Gastrocnemius medialis (tissue), 4 donors: Measurements from ENCODE around the gene DPM2. TPM values are rescaled to one million over a fixed set of nuclear protein-coding genes. Genes with fewer than 3 reads are reported as not detected.

Source experiments
- ATAC-seq, 2 donors: fragments of 150-250 bp; one replicate each; pipeline ENCODE4 v1.9.1; 2016
- DNase-seq, 2 donors: peaks; one replicate each; pipeline ENCODE4 v3.0.0-alpha.2; 2019
- H3K27ac ChIP-seq, 4 donors: fragments of 200-600 bp; sonication (generic); 1 replicate in 1 of 4; 2 replicates in 3 of 4; pipeline ENCODE4 v1.5.1; 2016 to 2018; ENCODE audit warnings: mild to moderate bottlenecking in 2 of 4, moderate library complexity in 1 of 4
- H3K27me3 ChIP-seq, 3 donors: fragments of 200-600 bp; sonication (generic) in 2 of 3; 1 replicate in 1 of 3; 2 replicates in 2 of 3; pipeline versions ENCODE4 v1.5.1 to v1.6.0; 2016 to 2019; ENCODE audit warnings: mild to moderate bottlenecking in 1 of 3, moderate library complexity in 1 of 3
- H3K36me3 ChIP-seq, 2 donors: fragments of 200-600 bp; sonication (generic) in 1 of 2; one replicate each; pipeline ENCODE4 v1.5.1; 2017 to 2018
- H3K4me1 ChIP-seq, 2 donors: fragments of 200-600 bp; sonication (generic) in 1 of 2; one replicate each; pipeline ENCODE4 v1.5.1; 2016 to 2017; ENCODE audit warnings: mild to moderate bottlenecking in 2 of 2
- H3K4me3 ChIP-seq, 4 donors: fragments of 200-600 bp; sonication (generic) in 3 of 4; 1 replicate in 1 of 4; 2 replicates in 3 of 4; pipeline ENCODE4 v1.5.1; 2016 to 2019; ENCODE audit warnings: mild to moderate bottlenecking in 2 of 4
- H3K9me3 ChIP-seq, 3 donors: fragments of 200-600 bp; sonication (generic) in 2 of 3; 1 replicate in 1 of 3; 2 replicates in 2 of 3; pipeline ENCODE4 v1.5.1; 2016 to 2019
- POLR2A ChIP-seq, 2 donors: fragments of 450-650 bp; IDR thresholded peaks; one replicate each; pipeline ENCODE4 v1.6.1; 2017; ENCODE audit warnings: antibody characterized with exemption in 2 of 2, mild to moderate bottlenecking in 2 of 2, moderate library complexity in 2 of 2
- in situ Hi-C, 4 donors: fragments of 200-750 bp; cut with MboI; loops; one replicate each; pipeline versions ENCODE4 v1.15.0 to v1.8.0; 2017; ENCODE audit warnings: low sequenced_read_pairs in 4 of 4
- intact Hi-C: fragments of 100-400 bp; cut with DNase I; formaldehyde crosslinking; loops from one replicate; pipeline ENCODE4 v1.15.1; 2023; ENCODE audit warnings: low total_unique reads
- total RNA-seq, 4 donors: library from RNA; depleted of rRNA; stranded (reverse); fragments of >200 nt; gene quantifications; one replicate each; pipeline versions ENCODE4 v1.1.0 to v1.2.3, GENCODE V29; 2016
- TF ChIP-seq, protein P1 (sequence below), 5 experiments: fragments of 450-650 bp in 3 of 5; fragments of 200-600 bp in 2 of 5; sonication (generic) in 2 of 5; IDR thresholded peaks in 4 of 5; conservative IDR thresholded peaks in 1 of 5; 1 replicate in 4 of 5; 2 replicates in 1 of 5; pipeline ENCODE4 v1.5.1; 2016 to 2019; ENCODE audit warnings: antibody characterized with exemption in 5 of 5, mild to moderate bottlenecking in 3 of 5, moderate library complexity in 3 of 5

Gene DPM2
- total RNA-seq, 4 donors from 2014 or later = 4.7 to 10.4 (median 5.9) TPM

DNA sequence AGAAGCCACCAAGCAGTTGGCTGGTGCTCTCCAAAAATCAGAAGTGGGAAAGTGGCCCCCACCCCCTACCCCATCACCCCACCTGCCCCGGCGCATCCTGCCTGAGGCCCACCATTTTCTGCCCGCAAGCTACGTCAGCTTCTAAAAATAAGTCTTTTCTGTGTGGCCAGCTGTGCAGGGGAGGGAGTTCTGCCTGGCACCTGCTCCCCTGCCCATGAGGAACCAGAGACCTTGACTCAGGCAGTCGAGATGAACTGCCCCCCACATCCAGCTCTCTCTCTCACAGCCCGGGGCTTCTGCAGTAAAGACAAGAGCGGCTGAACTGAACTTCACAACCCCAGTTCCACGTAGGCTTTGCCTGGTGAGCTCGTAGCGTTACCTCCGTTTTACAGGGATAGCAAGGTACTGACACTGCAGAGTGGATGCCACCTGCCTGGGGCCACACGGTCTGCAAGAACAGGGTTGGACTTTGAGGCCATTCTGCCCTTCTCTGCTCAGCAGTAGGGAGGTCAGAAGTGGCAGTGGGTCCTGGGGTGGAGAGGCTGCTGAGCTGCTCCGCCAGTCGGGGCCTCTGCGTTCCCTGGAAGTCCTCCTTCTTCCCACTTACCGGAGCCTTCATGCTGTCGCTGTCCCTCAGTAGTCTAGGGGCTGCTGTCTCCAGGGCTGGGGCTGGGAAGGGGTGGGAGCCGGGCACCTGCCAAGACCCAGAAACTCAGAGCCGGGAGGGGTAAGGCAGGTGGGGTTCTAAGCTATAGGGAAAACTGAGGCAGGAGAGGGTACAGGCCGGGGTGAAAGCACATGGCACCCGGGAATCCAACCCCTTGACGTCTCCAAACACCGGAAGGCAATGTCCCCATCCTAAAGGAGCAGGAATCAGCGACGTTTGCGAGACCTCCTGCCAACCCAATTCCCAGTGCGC, 21.6 kb downstream of the DPM2 start:
- DNase-seq (peak in 1 of 2 donors; percentile 54), ATAC-seq (peak; percentile 16)
- Histone ChIP-seq H3K4me1 (peaks cover 20 to 23% of the 10 kb centered on the region in 2 donors), H3K27me3 (no peaks in the 10 kb centered on the region), H3K36me3 (peaks cover 0 to 19% of the 10 kb centered on the region in 2 donors), H3K27ac (peak overlapping the region; percentile 67 to 79 (median 73)), H3K4me3 (peak overlapping the region; percentile 58 to 75 (median 70)), H3K9me3 (no peaks in the 10 kb centered on the region)
- intact Hi-C loops = loop anchor here (2.0 to 10.0 kb wide), 3 partner anchors 39 to 691 kb away; partner anchors contain the start of genes AK1 and CDK9
- in situ Hi-C loops = loop anchor here in 1 of 4 donors (25.0 kb wide), 1 partner anchor 679 kb away; no protein-coding TSS in a partner anchor
- TF ChIP-seq, protein P1, sequence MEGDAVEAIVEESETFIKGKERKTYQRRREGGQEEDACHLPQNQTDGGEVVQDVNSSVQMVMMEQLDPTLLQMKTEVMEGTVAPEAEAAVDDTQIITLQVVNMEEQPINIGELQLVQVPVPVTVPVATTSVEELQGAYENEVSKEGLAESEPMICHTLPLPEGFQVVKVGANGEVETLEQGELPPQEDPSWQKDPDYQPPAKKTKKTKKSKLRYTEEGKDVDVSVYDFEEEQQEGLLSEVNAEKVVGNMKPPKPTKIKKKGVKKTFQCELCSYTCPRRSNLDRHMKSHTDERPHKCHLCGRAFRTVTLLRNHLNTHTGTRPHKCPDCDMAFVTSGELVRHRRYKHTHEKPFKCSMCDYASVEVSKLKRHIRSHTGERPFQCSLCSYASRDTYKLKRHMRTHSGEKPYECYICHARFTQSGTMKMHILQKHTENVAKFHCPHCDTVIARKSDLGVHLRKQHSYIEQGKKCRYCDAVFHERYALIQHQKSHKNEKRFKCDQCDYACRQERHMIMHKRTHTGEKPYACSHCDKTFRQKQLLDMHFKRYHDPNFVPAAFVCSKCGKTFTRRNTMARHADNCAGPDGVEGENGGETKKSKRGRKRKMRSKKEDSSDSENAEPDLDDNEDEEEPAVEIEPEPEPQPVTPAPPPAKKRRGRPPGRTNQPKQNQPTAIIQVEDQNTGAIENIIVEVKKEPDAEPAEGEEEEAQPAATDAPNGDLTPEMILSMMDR (IDR thresholded peaks at IDR 0.05 in 4 of 5, conservative IDR thresholded peaks at IDR 0.05 in 1 of 5) = no peak
- TF ChIP-seq POLR2A (IDR thresholded peaks at IDR 0.05) = peak in 1 of 2 donors; percentile 22

DNA sequence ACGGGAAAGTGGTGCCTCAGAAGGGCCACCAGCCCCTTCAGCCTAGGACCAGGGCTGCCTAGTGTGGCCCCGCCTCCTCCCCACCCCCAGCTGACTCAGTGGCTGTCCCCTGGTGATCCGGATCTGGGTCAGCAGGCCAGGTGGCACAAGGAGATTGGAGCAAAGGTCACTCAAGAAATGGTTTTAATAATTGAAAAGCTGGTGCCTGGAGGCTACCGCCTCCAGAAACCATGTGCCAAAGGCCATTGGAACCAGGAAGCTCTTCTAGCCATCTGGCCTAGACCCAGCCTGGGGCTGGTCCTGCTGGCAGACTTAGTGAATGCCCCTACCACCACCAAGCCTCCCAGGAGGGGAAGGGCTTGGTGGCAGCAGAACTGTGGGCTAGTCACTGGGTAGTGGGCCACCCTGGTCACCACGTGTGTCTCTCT, 22.3 kb downstream of the DPM2 start:
- H3K27me3 ChIP-seq = no peaks in the 10 kb centered on the region
- H3K4me1 ChIP-seq = peaks cover 23% of the 10 kb centered on the region in 2 donors
- H3K27ac ChIP-seq = peak overlapping the region in 3 of 4 donors; percentile 67 to 79 (median 70)
- no peak for TF ChIP-seq POLR2A (IDR thresholded peaks at IDR 0.05)
- TF ChIP-seq, protein P1 (IDR thresholded peaks at IDR 0.05 in 4 of 5, conservative IDR thresholded peaks at IDR 0.05 in 1 of 5) = no peak
- in situ Hi-C loops (loop anchor here in 1 of 4 donors (25.0 kb wide), 1 partner anchor 678 kb away; no protein-coding TSS in a partner anchor), intact Hi-C loops (loop anchor here (5.0 to 10.0 kb wide), 2 partner anchors 128 to 691 kb away; partner anchors contain the start of gene CDK9)
- DNase-seq (no peak), ATAC-seq (no peak)
- H3K9me3 ChIP-seq = no peaks in the 10 kb centered on the region
- no peak overlapping the region for H3K4me3 ChIP-seq
- H3K36me3 ChIP-seq = peaks cover 0 to 19% of the 10 kb centered on the region in 2 donors

DNA sequence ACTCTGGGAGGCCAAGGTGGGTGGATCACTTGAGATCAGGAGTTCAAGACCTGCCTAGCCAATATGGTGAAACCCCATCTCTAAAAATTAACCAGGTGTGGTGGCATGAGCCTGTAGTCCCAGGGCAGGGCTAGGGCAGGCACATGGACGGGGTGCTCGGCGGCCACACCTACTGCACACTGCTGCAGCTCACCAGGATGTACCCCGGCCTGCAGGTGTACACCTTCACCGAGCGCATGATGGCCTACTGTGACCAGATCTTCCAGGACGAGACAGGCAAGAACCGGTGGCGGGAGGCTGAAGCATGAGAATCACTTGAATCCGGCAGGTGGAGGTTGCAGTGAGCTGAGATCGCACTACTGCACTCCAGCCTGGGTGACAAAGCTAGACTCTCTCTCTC, 24.0 kb downstream of the DPM2 start:
- no peak for ATAC-seq
- Histone ChIP-seq H3K4me1 (peaks cover 23% of the 10 kb centered on the region in 2 donors), H3K9me3 (no peaks in the 10 kb centered on the region), H3K4me3 (no peak overlapping the region), H3K27ac (no peak overlapping the region), H3K27me3 (no peaks in the 10 kb centered on the region), H3K36me3 (peaks cover 0 to 27% of the 10 kb centered on the region in 2 donors)
- in situ Hi-C loops = loop anchor here in 1 of 4 donors (25.0 kb wide), 1 partner anchor 676 kb away; no protein-coding TSS in a partner anchor
- no peak for DNase-seq
- intact Hi-C loops = loop anchor here (10.0 kb wide), 1 partner anchor 689 kb away; no protein-coding TSS in a partner anchor
- TF ChIP-seq, protein P1 (IDR thresholded peaks at IDR 0.05 in 4 of 5, conservative IDR thresholded peaks at IDR 0.05 in 1 of 5) = no peak
- TF ChIP-seq POLR2A (IDR thresholded peaks at IDR 0.05) = no peak

DNA sequence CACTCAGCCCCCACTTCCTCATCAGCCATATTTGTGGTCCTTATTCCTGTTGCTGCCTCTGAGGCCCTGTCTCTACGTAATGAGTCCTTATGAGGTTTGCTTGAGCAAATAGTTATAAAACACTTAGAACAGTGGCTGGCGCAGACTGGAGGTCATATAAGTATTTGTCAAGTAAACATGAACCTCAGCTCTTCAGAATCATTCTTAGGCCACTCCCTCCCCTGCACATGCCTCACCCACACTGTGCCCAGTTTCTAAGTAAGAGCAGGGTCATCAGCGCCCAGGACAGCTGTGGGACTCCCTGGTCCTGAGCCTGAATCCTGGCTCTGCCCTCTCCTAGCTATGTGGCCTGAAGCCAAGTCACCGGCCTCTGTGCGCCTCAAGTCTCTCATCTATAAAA, 24.8 kb downstream of the DPM2 start:
- in situ Hi-C loops = loop anchor here in 1 of 4 donors (25.0 kb wide), 1 partner anchor 676 kb away; no protein-coding TSS in a partner anchor
- ATAC-seq = no peak

More for the DNA sequence above, 24.8 kb downstream of the DPM2 start:
- DNase-seq = no peak
- no peak overlapping the region for H3K27ac ChIP-seq
- H3K9me3 ChIP-seq = no peaks in the 10 kb centered on the region
- peaks cover 22 to 23% of the 10 kb centered on the region in 2 donors for H3K4me1 ChIP-seq
- H3K27me3 ChIP-seq = no peaks in the 10 kb centered on the region
- TF ChIP-seq, protein P1 (IDR thresholded peaks at IDR 0.05 in 4 of 5, conservative IDR thresholded peaks at IDR 0.05 in 1 of 5) = no peak
- TF ChIP-seq POLR2A (IDR thresholded peaks at IDR 0.05) = no peak
- intact Hi-C loops = loop anchor here (10.0 kb wide), 1 partner anchor 688 kb away; no protein-coding TSS in a partner anchor
- no peak overlapping the region for H3K4me3 ChIP-seq
- H3K36me3 ChIP-seq = peaks cover 0 to 35% of the 10 kb centered on the region in 2 donors
